ENCODE results near the gene PRKG1. TPM values are rescaled to one million over a fixed set of nuclear protein-coding genes. Genes with fewer than 3 reads are reported as not detected.

Gene PRKG1
- total RNA-seq, 1 donor from 2014 or later: 0.17 TPM

- TF ChIP-seq, protein P1, sequence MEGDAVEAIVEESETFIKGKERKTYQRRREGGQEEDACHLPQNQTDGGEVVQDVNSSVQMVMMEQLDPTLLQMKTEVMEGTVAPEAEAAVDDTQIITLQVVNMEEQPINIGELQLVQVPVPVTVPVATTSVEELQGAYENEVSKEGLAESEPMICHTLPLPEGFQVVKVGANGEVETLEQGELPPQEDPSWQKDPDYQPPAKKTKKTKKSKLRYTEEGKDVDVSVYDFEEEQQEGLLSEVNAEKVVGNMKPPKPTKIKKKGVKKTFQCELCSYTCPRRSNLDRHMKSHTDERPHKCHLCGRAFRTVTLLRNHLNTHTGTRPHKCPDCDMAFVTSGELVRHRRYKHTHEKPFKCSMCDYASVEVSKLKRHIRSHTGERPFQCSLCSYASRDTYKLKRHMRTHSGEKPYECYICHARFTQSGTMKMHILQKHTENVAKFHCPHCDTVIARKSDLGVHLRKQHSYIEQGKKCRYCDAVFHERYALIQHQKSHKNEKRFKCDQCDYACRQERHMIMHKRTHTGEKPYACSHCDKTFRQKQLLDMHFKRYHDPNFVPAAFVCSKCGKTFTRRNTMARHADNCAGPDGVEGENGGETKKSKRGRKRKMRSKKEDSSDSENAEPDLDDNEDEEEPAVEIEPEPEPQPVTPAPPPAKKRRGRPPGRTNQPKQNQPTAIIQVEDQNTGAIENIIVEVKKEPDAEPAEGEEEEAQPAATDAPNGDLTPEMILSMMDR (conservative IDR thresholded peaks at IDR 0.05; ENCODE audit: low read depth, low read length): no peak
- H3K4me3 ChIP-seq (ENCODE audit: low read depth, low read length): no peak overlapping the region
- DNase-seq (ENCODE audit: low read depth): no peak
These were observed 156.7 kb downstream of the PRKG1 start for GRCh38 chr10:51230887-51231585.

GRCh38 chr10:51231754-51232153 lies 157.5 kb downstream of the PRKG1 start:
- DNase-seq (ENCODE audit: low read depth): no peak
- H3K4me3 ChIP-seq (ENCODE audit: low read depth, low read length): no peak overlapping the region
- TF ChIP-seq, protein P1 (conservative IDR thresholded peaks at IDR 0.05; ENCODE audit: low read depth, low read length): no peak

GRCh38 chr10:51233337-51234100 lies 159.2 kb downstream of the PRKG1 start:
- TF ChIP-seq, protein P1 (conservative IDR thresholded peaks at IDR 0.05; ENCODE audit: low read depth, low read length): no peak
- no peak overlapping the region for H3K4me3 ChIP-seq (ENCODE audit: low read depth, low read length)
- no peak for DNase-seq (ENCODE audit: low read depth)

- DNase-seq (ENCODE audit: low read depth): no peak
- no peak overlapping the region for H3K4me3 ChIP-seq (ENCODE audit: low read depth, low read length)
- TF ChIP-seq, protein P1 (conservative IDR thresholded peaks at IDR 0.05; ENCODE audit: low read depth, low read length): no peak
These were observed 161.6 kb downstream of the PRKG1 start for GRCh38 chr10:51235865-51236264.

DNA sequence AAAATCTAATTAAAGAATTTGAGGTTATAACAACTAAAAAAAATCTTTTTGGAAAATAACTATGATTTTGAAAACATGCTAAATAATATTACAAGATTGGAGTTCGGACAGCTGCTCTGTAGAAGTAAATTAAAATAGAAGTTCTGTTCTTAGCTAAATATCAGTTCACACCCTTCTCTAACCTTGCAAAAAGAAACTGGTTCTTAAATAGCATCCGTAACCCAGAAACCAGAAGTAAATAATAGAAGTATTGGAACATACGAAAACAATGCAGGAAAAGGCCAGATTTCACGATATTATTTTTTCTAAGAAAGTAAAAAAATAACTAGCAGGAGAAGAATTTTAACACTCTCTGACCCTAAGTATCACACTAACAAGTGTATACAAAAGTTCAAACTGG lies 164.7 kb downstream of the PRKG1 start:
- TF ChIP-seq, protein P1 (conservative IDR thresholded peaks at IDR 0.05; ENCODE audit: low read depth, low read length): no peak
- H3K4me3 ChIP-seq (ENCODE audit: low read depth, low read length): no peak overlapping the region
- DNase-seq (ENCODE audit: low read depth): no peak

- H3K4me3 ChIP-seq (ENCODE audit: low read depth, low read length): no peak overlapping the region
- DNase-seq (ENCODE audit: low read depth): no peak
- TF ChIP-seq, protein P1 (conservative IDR thresholded peaks at IDR 0.05; ENCODE audit: low read depth, low read length): no peak
These were observed 167.2 kb downstream of the PRKG1 start for GRCh38 chr10:51241461-51241860.

Measured in epithelial cell of proximal tubule (primary cell).